Common myeloid progenitor, CD34-positive (primary cell): ENCODE results near the gene LRG1.
"Not testable (repeated sequence)": the region's sequence is repeated elsewhere in the genome, so short reads cannot be mapped to it uniquely, and the experiment has no call there.

Experiments
- CTCF ChIA-PET: fragments of 350-600 bp; sonication (Branson Sonifier 250); formaldehyde crosslinking; loops from one replicate; lab custom pipeline; 2021; ENCODE audit warnings: antibody characterized with exemption; lab: Charles Lee
- POLR2A ChIA-PET: fragments of 350-600 bp; sonication (Branson Sonifier 250); formaldehyde crosslinking; loops from one replicate; lab custom pipeline; 2021; ENCODE audit warnings: antibody characterized with exemption; lab: Charles Lee
- DNase-seq, 3 donors: peaks; one replicate each; pipeline versions ENCODE4 v3.0.0 to v3.0.0-alpha.2; 2013
- H3K27ac ChIP-seq, 2 experiments: 1 replicate in 1 of 2; 2 replicates in 1 of 2; pipeline ENCODE4 v1.7.0; 2013; ENCODE audit warnings: inconsistent platforms in 2 of 2, low read length in 2 of 2, mild to moderate bottlenecking in 2 of 2, low read depth in 1 of 2, moderate library complexity in 1 of 2; ENCODE audit not compliant: severe bottlenecking in 2 of 2, insufficient read depth in 1 of 2, poor library complexity in 1 of 2
- H3K27me3 ChIP-seq, 5 experiments: replicated peaks in 2 of 5; 1 replicate in 3 of 5; 2 replicates in 2 of 5; pipeline versions ENCODE4 v1.6.1 to v1.7.0; 2013; ENCODE audit warnings: low read length in 4 of 5, mild to moderate bottlenecking in 2 of 5, moderate library complexity in 2 of 5, inconsistent platforms in 1 of 5; ENCODE audit not compliant: insufficient read depth in 5 of 5, control insufficient read depth in 4 of 5
- H3K36me3 ChIP-seq, 4 experiments: 1 replicate in 2 of 4; 2 replicates in 2 of 4; pipeline versions ENCODE4 v1.6.1 to v1.7.0; 2013; ENCODE audit warnings: low read length in 3 of 4, control low read depth in 1 of 4, mild to moderate bottlenecking in 1 of 4; ENCODE audit not compliant: control insufficient read depth in 4 of 4, insufficient read depth in 4 of 4
- H3K4me1 ChIP-seq, 4 experiments: 1 replicate in 3 of 4; 2 replicates in 1 of 4; pipeline versions ENCODE4 v1.6.1 to v1.7.1; 2013; ENCODE audit warnings: low read length in 3 of 4, mild to moderate bottlenecking in 3 of 4, control low read depth in 1 of 4, inconsistent platforms in 1 of 4, moderate library complexity in 1 of 4; ENCODE audit not compliant: control insufficient read depth in 4 of 4, insufficient read depth in 4 of 4; ENCODE audit errors: control extremely low read depth in 1 of 4
- H3K4me3 ChIP-seq, 7 experiments: 1 replicate in 4 of 7; 2 replicates in 3 of 7; pipeline versions ENCODE4 v1.5.1 to v1.7.0; 2013; ENCODE audit warnings: mild to moderate bottlenecking in 7 of 7, low read length in 6 of 7, moderate library complexity in 6 of 7, inconsistent platforms in 2 of 7, low read depth in 2 of 7, control low read depth in 1 of 7; ENCODE audit not compliant: insufficient read depth in 4 of 7, control insufficient read depth in 1 of 7; ENCODE audit errors: extremely low read depth in 1 of 7
- H3K9me3 ChIP-seq, 5 experiments: 1 replicate in 4 of 5; 2 replicates in 1 of 5; pipeline versions ENCODE4 v1.6.1 to v1.7.1; 2013; ENCODE audit warnings: low read length in 4 of 5, mild to moderate bottlenecking in 2 of 5, inconsistent platforms in 1 of 5, low read depth in 1 of 5, moderate library complexity in 1 of 5; ENCODE audit not compliant: control insufficient read depth in 4 of 5, insufficient read depth in 2 of 5; ENCODE audit errors: control extremely low read depth in 1 of 5
- WGBS: methylation state at CpG from one replicate; pipeline ENCODE4 v1.1.5; 2013; ENCODE audit not compliant: insufficient coverage; 5-methylcytosine and 5-hydroxymethylcytosine counted together

The LRG1 gene

DNA sequence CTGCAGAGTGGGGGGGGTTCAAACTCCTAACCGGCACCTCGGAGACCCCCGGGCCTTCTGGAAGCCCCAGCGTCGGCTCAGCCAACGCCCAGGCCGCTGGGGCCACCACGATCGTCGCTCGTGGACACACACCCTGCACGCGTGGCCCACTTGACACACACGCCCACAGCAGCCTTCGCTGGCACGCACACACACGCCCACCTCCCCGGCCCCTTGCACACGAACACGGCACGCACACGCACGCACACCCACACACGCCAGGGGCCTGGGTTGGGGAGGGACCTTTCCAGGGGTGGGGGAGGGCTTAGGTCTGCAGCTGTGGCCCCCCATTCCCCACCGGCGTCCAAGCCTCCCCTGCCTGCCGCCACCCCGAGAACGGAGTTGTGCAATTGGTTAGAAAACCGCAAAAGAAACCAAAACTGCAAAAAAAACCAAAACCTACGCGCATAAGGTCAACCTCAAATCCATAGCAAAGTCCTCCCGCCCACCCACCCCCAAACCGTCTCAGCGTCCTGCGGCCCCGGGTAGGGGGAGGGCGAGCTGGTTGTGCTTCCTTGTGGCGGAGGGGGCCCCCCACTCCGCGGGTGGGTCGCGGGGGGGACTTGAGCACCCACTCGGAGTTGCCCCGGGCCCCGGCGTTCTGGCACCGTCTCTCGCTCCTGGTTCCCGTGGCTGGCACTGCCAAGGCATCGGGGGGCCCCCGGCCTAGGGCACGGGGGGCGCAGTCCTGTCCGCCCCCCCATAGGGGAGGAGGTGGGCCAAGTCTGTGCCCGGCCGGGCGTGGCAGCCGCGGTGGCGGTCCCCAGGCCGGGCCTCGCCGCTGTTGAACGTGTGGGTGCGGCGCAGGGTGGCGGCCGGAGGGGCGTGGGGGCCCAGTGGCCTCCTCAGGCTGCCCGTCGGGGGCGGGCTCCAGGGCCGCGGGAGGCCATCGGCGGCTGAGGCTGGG, 3.3 kb upstream of the LRG1 start:
- CTCF ChIA-PET = no interaction called here
- no peaks in the 10 kb centered on the region for H3K36me3 ChIP-seq
- peak in 2 of 3 donors; percentile 45 to 46 for DNase-seq
- WGBS = 83% methylated on average over 50 of the region's 77 CpGs
- H3K27me3 ChIP-seq = no peaks in the 10 kb centered on the region
- no peaks in the 10 kb centered on the region for H3K9me3 ChIP-seq
- POLR2A ChIA-PET = no interaction called here
- no peak overlapping the region for H3K4me3 ChIP-seq
- peaks cover 2 to 16% (median 9%) of the 10 kb centered on the region in 4 experiments for H3K4me1 ChIP-seq
- no peak overlapping the region for H3K27ac ChIP-seq

DNA sequence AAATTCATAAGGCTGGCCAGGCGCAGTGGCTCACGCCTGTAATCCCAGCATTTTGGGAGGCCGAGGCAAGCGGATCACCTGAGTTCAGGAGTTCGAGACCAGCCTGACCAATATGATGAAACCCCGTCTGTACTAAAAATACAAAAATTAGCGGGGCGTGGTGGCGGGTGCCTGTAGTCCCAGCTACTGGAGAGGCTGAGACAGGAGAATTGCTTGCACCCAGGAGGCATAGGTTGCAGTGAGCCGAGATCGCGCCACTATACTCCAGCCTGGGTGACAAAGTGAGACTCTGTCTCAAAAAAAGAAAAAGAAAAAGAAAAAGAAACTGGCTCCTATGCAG, 1.9 kb upstream of the LRG1 start:
- POLR2A ChIA-PET, H3K4me3 ChIP-seq, H3K27ac ChIP-seq, DNase-seq, H3K27me3 ChIP-seq, H3K9me3 ChIP-seq, H3K36me3 ChIP-seq: not testable (repeated sequence)
- H3K4me1 ChIP-seq = peaks cover 2 to 16% (median 9%) of the 10 kb centered on the region in 4 experiments
- CTCF ChIA-PET = interaction anchor here (2.6 kb wide), 1 partner anchor 17 kb away, joined by 10 read pairs; no protein-coding TSS in a partner anchor
- 99% methylated on average over 10 of the region's 12 CpGs for WGBS

DNA sequence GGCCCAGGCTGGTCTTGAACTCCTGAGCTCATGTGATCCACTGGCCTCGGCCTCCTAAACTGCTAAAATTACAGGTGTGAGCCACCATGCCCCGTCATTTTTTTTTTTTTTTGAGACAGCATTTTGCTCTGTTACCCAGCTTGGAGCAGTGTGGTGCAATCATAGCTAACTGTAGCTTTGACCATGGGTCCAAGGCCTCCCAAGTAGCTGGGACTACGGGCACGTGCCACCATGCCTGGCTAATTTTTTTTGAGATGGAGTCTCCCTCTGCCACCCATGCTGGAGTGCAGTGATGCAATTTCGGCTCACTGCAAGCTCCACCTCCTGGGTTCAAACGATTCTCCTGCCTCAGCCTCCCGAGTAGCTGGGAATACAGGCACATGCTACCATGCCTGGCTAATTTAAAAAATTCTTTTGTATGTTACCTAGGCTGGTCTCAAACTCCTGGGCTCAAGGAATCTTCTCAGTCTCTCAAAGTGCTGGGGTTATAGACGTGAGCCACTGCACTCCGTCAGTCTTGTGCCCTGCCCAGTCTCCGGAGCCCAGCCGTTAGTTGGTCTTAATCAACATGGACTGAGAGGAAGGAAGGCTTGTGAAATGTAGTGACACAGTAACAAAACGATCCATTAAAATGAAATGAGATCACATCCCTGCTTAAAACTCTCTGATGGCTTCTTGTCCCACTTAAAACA, 1.4 kb upstream of the LRG1 start:
- 93% methylated on average over 10 of the region's 12 CpGs for WGBS
- H3K27me3 ChIP-seq = no peaks in the 10 kb centered on the region
- H3K36me3 ChIP-seq = no peaks in the 10 kb centered on the region
- H3K27ac ChIP-seq = no peak overlapping the region
- H3K9me3 ChIP-seq = no peaks in the 10 kb centered on the region
- CTCF ChIA-PET = interaction anchor here (0.9 to 2.6 kb wide), 3 partner anchors 14 to 25 kb away, joined by 4 to 10 read pairs (median 6); no protein-coding TSS in a partner anchor
- H3K4me3 ChIP-seq = no peak overlapping the region
- peaks cover 2 to 16% (median 9%) of the 10 kb centered on the region in 4 experiments for H3K4me1 ChIP-seq
- POLR2A ChIA-PET = no interaction called here
- no peak for DNase-seq

DNA sequence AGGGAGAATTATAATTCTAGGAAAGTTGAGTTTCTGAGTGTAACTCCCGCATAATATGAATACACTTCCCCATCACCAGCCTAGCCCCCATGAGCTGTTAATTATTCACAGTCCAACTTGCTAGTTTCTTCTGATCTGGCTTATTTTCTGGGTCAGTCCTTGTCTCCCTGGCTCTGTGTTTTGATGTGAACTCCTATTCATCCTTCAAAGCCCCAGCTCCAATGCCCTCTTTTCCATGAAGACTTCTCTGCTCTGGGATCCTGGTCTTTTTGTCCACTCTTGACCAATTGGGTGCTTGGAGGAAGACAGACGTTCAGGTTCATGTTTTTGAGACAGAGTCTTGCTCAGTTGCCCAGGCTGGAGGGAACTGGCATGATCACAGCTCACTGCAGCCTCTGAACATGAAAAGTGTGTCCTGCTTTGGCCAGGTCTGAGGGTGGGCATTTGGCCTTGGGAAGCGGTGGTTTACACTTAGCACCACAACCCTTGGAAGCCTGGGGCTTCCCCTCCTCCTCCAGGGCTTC, 605 bp downstream of the LRG1 start:
- no peak for DNase-seq
- ChIA-PET POLR2A (no interaction called here), CTCF (interaction anchor here (1.4 to 2.6 kb wide), 2 partner anchors 15 to 18 kb away, joined by 3 to 10 read pairs; no protein-coding TSS in a partner anchor)
- H3K4me1 ChIP-seq = peaks cover 2 to 26% (median 20%) of the 10 kb centered on the region in 4 experiments
- peaks cover 0 to 16% (median 6%) of the 10 kb centered on the region in 5 experiments for H3K27me3 ChIP-seq
- peak overlapping the region in 1 of 7 experiments; percentile 48 for H3K4me3 ChIP-seq
- H3K36me3 ChIP-seq = no peaks in the 10 kb centered on the region
- H3K27ac ChIP-seq = peak overlapping the region in 1 of 2 experiments; percentile 22
- H3K9me3 ChIP-seq = no peaks in the 10 kb centered on the region
- 100% methylated on average over 2 of the region's 3 CpGs for WGBS

DNA sequence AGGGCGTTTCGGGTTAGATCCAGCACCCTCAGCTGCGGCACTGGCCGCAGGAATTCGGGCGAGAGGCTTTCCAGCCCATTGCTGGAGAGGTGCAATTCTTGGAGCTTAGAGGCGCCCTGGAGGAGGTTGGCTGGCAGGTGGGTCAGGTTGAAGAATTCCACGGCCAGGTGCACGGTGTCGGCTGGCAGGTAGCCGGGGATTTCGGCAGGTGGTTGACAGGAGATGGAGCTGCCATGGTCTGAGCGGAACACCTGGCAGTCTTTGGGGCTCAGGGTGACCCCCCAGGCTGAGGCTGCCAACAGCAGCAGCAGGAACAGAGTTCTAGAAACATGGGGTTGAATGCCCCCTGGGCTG, 1.3 kb downstream of the LRG1 start:
- no peak for DNase-seq
- WGBS = 97% methylated on average over 13 of the region's 13 CpGs
- POLR2A ChIA-PET = no interaction called here
- H3K27me3 ChIP-seq = peaks cover 0 to 21% (median 7%) of the 10 kb centered on the region in 5 experiments
- no peak overlapping the region for H3K4me3 ChIP-seq
- CTCF ChIA-PET = no interaction called here
- no peaks in the 10 kb centered on the region for H3K36me3 ChIP-seq
- no peak overlapping the region for H3K27ac ChIP-seq
- H3K9me3 ChIP-seq = no peaks in the 10 kb centered on the region
- peaks cover 2 to 26% (median 20%) of the 10 kb centered on the region in 4 experiments for H3K4me1 ChIP-seq

DNA sequence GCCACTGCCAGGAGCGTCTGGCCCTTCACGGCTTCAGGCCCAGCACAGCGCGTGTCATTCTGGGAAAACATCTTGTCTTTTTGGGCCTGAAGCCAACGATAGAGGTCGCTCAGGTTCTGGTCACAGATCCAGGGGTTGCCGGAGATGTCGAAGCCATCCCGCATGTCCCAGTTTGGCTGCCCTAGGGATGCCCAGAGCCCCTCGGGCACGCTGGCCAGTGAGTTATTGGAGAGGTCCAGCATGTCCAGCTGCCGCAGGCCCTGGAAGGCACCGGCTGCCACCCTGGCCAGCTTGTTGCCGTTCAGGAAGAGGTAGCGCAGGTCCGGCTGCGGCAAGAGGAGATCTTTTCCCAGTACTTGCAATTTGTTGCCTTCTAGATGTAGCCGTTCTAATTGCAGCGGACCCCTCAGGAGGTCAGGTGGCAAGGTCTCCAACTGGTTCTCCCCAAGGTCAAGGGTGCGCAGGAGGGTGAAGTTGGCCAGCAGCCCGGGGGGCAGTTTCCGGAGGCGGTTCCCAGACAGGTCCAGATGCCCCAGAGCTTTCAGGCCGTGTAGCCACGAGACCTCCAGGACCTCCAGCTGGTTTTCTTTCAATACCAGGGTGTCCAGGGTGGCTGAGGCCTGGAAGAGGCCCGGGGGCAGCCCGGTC, 1.8 kb downstream of the LRG1 start:
- WGBS = 97% methylated on average over 25 of the region's 27 CpGs
- Histone ChIP-seq H3K4me1 (peaks cover 2 to 26% (median 20%) of the 10 kb centered on the region in 4 experiments), H3K27me3 (peaks cover 0 to 22% (median 7%) of the 10 kb centered on the region in 5 experiments), H3K9me3 (no peaks in the 10 kb centered on the region), H3K4me3 (no peak overlapping the region), H3K27ac (no peak overlapping the region), H3K36me3 (no peaks in the 10 kb centered on the region)
- ChIA-PET POLR2A (no interaction called here), CTCF (no interaction called here)
- DNase-seq = no peak
